ENCODE results near the gene KRTAP10-12.
"Not testable (repeated sequence)": the region's sequence is repeated elsewhere in the genome, so short reads cannot be mapped to it uniquely, and the experiment has no call there.

Gene KRTAP10-12, protein sequence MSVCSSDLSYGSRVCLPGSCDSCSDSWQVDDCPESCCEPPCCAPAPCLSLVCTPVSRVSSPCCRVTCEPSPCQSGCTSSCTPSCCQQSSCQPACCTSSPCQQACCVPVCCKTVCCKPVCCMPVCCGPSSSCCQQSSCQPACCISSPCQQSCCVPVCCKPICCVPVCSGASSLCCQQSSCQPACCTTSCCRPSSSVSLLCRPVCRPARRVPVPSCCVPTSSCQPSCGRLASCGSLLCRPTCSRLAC

DNA sequence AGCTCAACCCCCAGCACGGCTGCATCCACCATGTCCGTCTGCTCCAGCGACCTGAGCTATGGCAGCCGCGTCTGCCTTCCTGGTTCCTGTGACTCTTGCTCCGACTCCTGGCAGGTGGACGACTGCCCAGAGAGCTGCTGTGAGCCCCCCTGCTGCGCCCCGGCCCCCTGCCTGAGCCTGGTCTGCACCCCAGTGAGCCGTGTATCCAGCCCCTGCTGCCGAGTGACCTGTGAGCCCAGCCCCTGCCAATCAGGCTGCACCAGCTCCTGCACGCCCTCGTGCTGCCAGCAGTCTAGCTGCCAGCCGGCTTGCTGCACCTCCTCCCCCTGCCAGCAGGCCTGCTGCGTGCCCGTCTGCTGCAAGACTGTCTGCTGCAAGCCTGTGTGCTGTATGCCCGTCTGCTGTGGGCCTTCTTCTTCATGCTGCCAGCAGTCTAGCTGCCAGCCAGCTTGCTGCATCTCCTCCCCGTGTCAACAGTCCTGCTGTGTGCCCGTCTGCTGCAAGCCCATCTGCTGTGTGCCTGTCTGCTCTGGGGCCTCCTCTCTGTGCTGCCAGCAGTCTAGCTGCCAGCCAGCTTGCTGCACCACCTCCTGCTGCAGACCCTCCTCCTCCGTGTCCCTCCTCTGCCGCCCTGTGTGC is at the start of gene KRTAP10-12:
Gene KRTAP10-12 (plus strand): TSS at position 1 of the 639 bp plus-strand sequence. CDS start 30 bp downstream, at position 31.
- DNase-seq (ENCODE audit: low spot score): not testable (repeated sequence)

DNA sequence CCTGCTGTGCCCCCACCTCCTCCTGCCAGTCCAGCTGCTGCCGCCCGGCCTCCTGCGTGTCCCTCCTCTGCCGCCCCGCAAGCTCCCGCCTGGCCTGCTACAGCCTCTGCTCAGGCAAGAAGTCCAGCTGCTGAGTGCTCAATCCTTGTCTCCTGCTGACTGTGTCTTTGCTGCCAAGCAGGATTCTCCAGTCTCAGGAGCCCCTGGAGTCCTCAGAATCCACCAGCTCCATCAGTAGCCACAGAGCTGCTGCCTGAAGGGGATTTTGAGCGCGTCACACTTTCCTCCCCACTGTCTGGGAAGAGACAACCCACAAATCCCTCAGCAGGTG is 49.8 kb upstream of the KRTAP10-12 start:
- DNase-seq (ENCODE audit: low spot score): peak; percentile 54

DNA sequence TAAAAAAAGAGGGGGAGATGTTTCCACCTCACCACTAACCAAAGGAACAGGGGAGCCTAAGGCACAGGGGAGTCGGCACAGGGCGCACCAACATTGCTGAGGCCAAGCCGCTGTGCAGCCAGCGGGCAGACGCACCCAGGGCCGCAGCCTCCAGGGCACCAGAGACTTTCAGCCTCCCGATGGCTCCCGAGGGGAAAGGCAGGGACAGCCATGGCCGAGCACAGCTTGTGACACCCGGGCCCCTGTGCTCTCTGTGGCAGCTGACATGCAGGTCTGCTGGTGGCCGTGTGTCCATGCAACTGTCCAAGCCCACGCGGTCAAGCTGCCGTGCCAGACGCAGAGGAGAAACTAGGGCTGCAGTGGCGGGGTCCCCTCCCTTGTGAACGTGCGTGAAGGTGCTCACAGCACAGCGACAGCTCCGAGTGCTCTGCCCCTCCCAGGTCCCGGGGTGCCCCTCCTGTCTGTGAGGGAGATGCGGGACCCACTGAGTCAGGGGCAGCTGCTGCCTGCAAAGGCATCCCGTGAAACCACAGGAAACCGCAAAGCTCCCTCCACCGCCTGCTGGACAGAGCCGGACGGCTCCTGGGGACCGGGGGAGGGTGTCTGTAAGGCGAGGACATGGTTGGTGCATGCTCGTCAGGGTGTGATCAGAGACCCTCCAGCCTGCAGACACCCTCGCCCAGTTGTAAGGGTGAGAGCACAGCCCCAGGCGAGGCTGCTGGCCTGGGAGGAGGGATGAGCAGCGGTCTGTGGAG is 48.2 kb upstream of the KRTAP10-12 start:
- peak; percentile 48 for DNase-seq (ENCODE audit: low spot score)

DNA sequence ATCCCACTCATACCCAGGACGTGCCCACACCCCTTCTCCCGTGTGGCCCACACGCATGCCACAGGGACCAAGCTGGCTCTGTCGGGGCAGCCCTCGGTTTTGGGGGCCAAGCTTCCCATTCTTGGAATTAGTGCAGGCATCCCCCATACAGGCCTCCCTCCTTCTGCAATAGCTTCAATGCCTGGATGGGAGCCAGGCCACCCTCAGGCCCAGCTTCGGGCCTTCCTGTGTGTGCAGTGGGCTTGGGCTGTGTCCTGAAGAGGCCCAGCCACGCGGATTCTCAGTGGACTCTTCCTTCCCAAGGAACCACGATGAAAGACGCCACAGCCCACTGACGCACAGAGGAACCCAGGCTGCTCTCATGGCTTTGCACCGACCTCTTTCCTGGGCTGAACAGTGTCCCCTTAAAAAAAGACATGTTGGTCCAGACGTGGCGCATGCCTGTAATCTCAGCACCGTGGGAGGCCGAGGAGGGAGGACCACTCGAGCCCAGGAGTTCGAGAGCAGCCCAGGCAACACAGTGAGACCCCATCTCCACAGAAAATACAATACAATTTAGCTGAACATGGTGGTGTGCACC is 47.4 kb upstream of the KRTAP10-12 start:
- no peak for DNase-seq (ENCODE audit: low spot score)

DNA sequence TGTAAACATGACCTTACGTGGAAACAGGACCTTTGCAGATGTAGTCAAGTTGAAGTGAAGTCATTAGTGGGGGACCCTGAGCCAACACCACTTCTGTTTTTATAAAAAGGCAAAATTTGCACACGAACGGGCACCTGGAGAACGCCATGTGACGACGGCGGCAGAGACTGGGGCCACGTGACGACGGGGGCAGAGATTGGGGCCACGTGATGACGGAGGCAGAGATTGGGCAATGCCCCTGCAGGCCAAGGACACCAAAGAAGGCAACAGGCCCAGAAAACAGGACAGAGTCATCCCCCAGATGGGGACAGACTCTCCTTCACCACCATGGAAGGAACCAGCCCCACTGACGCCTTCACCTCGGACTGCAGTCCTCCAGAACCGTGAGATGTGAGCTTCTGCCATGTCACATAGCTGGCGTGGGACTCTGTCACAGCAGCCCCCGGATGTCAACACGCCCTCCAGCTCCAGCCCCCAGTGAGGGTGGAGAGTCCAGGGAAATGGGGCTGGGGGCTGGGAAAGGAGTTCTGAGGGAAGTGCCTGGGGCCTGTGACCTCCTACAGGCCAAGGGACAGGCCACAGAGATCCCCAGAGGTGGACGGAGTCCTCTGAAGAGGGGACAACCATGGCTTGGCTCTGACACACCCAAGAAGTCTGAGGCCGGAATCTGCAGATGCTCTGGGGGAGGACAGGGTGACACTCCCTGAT is 46.6 kb upstream of the KRTAP10-12 start:
- no peak for DNase-seq (ENCODE audit: low spot score)

DNA sequence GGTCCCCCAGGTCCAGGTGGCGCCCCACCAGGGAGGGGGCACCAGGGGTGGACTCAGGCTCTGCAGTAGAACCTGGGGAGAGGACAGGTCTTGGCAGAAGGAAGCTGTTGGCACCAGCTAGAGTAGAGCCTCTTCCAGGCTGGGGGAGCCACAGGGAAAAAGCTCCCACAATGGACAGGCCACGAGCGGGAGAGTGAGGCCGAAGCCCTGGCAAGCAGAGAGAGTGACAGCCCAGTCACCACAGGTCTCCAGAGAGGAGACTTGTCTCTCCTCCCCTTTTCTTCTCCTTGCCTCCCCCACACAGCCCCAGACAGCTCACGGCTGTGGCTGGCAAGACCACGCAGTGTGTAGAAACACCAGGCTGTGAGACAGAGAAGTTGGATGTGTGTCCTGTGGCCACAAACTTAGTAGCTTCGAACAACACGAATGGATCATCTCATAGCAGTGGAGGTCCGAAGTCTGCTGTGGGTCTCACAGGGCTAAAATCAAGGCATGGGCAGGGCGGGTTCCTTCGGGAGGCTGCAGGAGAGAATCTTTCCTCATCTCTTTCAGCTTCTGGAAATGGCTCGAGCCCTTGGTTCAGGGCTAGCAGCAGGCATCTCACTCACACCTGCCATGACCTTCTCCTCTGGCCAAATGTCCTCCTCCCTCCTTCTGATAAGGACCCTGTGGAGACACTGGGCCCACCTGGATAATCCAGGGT is 45.8 kb upstream of the KRTAP10-12 start:
- no peak for DNase-seq (ENCODE audit: low spot score)

DNA sequence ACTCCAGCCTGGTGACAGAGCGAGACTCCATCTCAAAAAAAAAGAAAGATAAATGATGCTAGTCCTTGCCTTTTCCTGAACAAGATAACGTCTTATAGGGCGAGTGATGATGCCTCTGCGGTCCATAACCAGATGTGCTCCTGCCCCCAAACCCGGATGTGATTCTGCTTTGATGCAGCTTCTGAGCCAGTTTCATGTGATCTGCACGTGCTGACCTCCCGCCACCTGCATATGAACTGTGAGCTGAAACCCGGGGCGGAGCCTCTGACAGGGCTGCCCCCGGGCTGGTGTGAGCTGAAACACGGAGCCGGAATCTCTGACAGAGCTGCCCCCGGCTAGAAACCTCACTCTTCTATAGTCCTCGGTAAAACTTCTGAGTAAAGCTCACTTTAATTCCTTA is 43.8 kb upstream of the KRTAP10-12 start:
- no peak for DNase-seq (ENCODE audit: low spot score)

DNA sequence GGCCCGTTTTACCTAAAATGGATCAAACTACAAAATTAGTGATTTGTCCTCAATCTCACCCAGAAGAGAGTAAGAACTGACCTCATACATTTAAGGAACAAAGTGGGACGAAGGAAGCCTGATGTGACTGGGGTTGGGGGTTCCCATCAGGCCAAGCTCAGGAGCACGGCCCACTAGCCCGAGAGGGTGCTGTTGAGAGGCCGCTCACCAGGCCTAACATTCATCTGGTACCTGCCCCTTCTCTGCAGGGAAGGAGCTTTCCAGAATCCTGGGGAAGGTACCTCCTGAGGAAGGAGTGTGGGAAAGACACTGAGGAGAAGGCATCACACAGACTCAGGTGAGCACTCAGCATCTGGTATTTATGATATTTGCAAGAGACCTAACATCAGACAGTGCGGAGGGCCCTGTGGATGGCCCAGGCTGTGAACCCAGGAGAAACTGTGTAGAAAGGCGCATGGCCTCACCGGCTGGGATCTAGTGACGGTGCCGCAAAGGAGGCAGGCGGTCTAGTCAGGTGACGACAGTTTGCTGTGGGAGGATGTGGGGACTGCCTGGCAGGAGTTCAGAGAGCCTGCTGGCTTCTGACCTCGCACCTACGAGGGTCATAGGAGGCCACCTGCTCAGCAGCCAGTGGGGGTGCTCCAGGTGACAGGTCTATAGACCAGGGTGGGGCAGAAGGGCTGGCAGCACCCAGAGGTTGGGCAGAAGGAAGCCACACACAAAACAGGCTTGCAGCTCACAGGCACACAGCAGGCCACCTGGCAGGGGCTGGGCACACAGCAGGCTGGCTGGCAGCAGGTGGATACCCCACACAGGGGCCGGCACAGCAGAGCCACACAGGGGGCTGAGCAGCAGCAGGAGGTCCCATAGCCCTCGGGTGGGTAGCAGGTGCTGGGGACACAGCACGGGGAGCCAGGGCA is 43.1 kb upstream of the KRTAP10-12 start:
- no peak for DNase-seq (ENCODE audit: low spot score)

DNA sequence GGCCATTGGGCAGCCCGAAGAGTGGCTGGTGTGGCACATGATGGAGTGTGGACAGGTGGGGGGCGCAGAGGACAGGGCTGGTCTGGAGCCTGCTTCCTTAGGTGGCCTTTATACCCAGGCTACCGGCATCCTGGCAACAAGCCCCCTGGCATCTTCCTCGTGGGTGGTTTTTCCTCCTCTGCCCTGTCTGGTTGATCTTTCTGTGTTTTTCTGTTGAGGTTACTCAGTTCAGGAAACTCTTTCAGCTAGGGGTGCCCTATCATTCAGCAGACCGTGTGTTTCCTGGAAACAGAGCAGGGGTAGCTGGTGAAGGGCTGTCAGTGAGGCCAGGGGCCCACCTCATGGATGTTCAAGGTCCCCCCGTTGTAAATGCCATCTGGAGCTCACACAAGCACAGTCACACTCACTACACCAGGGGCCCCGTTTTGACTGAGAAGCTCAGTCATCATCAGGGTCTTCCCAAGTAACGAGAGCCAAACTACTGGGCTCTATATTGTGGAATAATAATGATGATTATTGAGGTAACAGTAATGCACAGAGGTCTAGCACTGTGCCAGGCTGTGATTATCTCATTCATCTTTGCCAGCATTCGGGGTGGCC is 42.3 kb upstream of the KRTAP10-12 start, which contains the start of gene KRTAP12-4:
Gene KRTAP12-4 (minus strand): TSS at position 84 of the 600 bp plus-strand sequence. CDS start 45 bp downstream, at position 39.
- DNase-seq (ENCODE audit: low spot score): no peak

DNA sequence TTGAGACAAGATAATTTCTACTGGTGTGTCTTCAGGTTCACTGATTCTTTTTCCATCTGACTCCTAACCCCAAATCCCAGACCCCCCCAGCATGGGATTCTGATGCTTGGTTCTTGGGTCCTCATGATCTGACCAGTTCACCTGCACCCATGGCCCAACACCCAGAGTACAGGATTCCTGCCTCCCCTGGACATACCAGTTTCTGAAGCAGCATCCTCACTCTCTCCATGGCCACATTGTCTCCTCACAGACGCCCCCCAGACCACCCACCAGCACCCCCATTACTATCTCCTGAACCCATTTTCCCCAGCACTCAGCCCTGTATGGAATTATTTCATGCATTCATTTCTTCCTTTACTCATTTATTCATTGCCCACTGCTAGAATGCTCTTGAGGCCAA is 40.1 kb upstream of the KRTAP10-12 start:
- DNase-seq (ENCODE audit: low spot score): no peak

DNA sequence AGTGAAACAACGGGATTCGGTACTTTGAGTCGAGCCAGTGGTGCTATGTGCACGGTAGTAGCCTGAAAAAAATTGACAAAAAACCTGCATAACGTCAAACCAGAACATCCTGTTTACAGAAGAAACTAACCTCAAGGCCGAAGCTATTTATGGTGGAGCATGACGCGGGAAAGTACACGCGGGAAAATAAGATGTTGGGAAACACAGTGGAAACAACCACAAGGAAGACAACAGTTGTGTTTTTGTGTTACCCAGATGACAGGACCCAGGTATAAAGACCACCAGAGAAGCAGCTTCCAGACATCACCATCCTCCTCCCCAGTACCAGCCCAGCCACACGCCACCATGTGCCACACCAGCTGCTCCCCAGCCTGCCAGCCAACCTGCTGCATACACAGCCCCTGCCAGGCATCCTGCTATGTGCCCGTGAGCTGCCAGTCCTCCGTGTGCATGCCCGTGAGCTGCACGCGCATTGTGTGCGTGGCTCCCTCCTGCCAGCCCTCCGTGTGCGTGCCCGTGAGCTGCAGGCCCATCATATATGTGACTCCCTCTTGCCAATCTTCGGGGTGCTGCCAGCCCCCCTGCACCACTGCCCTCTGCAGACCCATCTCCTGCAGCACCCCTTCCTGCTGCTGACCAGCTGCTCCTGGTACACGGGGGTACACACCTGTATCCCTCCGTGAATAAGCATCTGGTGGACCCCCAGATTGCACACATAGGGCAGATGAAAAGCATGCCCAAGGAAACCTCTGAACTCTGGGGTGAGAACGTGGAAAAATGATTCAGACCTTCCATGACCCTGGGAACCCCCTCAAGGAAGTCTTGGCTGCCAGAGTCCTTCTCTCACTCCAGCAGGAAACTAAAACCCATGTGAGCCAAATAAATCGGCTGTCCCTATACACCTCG is 39.1 kb upstream of the KRTAP10-12 start, which contains the start of gene KRTAP12-3:
Gene KRTAP12-3 (plus strand): TSS at position 298 of the 906 bp plus-strand sequence. CDS start 48 bp downstream, at position 346.
- no peak for DNase-seq (ENCODE audit: low spot score)

DNA sequence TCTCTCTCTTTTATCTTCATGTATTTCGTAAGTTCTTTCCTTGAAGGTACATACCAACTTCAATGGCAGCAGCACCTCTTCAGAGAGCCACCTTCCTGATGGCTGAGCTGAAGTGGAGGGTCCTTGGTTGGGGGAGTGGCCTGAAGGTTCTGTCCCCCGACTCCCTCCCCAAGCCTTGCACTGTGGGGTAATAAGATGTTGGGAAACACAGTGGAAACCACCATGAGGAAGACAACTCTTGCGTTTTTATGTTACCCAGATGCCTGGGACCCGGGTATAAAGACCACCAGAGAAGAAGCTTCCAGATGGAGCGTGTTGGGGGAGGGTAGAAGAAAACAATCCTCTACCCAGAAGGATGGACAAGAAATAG is 38.4 kb upstream of the KRTAP10-12 start:
- no peak for DNase-seq (ENCODE audit: low spot score)

DNA sequence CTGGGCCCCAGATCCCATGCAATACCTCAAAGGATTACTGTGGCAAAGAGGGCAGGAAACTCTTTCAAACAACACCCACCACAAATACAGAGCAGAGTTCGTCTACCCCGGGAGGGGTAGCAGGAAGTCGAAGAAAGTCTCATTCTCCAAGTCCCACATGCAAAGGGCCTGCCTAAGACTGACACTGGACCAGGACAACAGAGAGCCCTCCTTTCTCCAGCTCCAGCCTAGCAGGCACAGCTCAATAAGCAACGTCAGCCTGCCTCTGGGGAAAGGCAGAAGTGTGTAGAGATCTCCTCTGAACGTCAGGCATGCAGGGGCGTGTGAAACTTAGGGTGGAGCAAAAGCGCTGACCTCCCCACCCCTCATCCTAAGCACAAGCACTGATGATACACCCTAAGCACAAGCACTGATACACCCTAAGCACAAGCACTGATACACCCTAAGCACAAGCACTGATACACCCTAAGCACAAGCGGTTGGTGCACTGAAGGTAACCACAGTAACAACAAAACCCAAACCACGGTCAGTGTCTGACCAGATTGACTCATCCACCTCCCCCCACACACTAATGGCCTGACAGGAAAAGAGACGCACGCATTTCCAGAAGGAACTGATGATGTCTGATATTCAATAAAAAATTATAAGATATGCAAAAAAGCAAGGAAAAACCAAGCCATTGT is 37.9 kb upstream of the KRTAP10-12 start:
- DNase-seq (ENCODE audit: low spot score): no peak

DNA sequence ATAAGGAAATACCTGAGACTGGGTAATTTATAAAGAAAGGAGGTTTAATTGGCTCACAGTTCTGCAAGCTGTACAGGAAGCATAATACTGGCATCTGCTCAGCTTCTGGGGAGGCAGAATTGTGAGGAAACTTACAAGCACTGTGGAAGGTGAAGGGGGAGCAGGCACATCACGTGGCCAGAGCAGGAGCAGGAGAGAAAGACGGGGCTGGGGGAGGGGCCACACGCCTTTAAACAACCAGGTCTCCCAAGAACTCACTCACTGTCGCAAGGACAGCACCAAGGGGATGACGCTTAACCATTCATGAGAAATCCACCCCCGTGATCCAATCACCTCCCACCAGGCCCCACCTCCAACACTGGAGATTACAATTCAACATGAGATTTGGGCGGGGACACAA is 35.4 kb upstream of the KRTAP10-12 start:
- not testable (repeated sequence) for DNase-seq (ENCODE audit: low spot score)

DNA sequence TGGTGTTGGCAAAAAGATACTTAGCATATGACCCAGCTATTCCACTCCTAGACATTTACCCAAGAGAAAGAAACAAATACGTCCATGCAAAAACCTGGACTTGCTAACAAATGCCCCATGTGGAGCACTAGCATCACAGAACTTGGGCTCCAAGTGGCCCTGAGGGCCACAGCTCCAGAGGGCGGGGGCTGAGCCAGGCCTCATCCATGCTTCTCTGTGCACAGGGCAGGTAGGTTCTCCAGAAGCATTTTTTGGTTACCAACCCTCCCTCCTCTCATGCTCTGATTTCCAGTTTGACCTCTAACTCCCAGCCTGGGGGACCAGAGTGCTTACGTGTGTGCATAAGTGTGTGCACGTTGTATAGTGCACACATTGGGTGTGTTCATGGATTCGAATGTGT is 32.3 kb upstream of the KRTAP10-12 start:
- DNase-seq (ENCODE audit: low spot score): no peak

DNA sequence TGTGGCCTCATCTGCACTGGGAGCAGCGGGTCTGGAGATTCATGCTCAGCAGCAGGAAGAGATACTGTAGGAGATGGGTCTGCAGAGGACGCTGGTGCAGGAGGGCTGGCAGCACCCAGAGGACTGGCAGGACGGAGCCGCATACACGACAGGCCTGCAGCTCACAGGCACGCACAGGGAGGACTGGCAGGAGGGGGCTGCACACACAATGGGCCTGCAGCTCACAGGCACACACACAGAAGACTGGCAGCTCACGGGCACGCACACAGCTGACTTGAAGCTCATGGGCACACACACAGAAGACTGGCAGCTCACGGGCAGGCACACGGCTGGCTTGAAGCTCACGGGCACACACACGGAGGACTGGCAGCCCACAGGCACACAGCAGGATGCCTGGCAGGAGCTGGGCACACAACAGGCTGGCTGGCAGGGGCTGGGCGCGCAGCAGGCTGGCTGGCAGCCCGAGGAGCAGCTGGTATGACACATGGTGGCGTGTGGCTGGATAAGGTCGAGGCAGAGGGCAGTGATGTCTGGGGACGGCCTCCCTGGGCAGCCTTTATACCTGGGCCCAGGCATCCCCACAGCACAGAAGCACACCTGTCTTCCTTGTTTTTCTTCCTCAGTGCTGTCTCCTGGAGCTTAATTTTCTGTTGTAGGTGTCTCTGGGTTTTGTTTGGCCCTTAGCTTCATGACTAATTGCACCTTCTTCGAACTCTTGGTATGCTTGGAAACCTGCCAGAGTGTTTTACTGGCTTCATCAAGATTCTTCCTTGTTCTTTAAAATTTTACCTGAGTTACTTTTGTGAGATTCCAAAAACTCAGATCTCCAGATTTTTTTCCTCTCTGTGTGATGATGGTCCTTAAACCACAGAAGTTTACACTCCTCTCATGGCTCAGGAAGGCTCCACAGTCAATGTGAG is 30.3 kb upstream of the KRTAP10-12 start, which contains the start of gene KRTAP12-2:
Gene KRTAP12-2 (minus strand): TSS at position 527 of the 920 bp plus-strand sequence. CDS start 41 bp downstream, at position 486.
- DNase-seq (ENCODE audit: low spot score): no peak

DNA sequence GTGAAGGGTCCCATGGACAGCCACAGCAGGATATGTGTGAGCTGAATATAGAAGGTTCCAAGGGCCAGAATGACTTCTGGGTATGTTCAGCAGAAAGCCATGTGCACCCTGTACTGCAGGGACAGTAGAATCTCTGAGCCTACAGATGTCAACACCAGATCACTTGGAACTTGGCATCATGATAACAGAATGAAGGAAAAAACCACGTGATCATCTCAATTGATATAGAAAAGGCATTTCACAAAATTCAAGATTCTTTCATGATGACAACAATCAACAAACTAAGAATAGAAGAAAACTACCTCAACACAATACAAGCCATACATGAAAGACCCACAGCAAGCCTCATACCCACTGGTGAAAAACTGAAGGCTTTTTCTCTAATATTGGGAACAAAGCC is 29.4 kb upstream of the KRTAP10-12 start:
- no peak for DNase-seq (ENCODE audit: low spot score)

All from ecto neural progenitor cell (in vitro differentiated cells).